ENCODE data around the gene FSTL4.

The FSTL4 gene

GRCh38 chr5:133227897-133228296, 384.4 kb downstream of the FSTL4 start:
- TF ChIP-seq CTCF (IDR thresholded peaks at IDR 0.05; ENCODE audit: borderline replicate concordance, extremely low read depth, low read length, poor library complexity, severe bottlenecking), result no peak
- TF ChIP-seq EZH2 (IDR thresholded peaks at IDR 0.05; ENCODE audit: borderline replicate concordance, low read depth, low read length, severe bottlenecking), result no peak
- Histone ChIP-seq H3K36me3 (ENCODE audit: insufficient read depth, low read length) (no peaks in the 10 kb centered on the region), H3K9ac (ENCODE audit: low read depth, low read length) (no peak overlapping the region), H3K4me1 (ENCODE audit: insufficient read depth, low read length) (no peaks in the 10 kb centered on the region), H4K20me1 (ENCODE audit: insufficient read depth, low read length) (no peaks in the 10 kb centered on the region), H2AFZ (ENCODE audit: low read depth, low read length) (no peak overlapping the region), H3K4me3 (ENCODE audit: low read depth in 1 of 2, low read length in 2 of 2) (no peak overlapping the region), H3K27ac (ENCODE audit: low read length) (no peak overlapping the region), H3K9me3 (ENCODE audit: insufficient read depth, low read length, severe bottlenecking) (no peaks in the 10 kb centered on the region), H3K27me3 (ENCODE audit: insufficient read depth, low read length, poor library complexity) (no peaks in the 10 kb centered on the region), H3K4me2 (ENCODE audit: insufficient read depth, low read length) (no peak overlapping the region), H3K79me2 (ENCODE audit: insufficient read depth, low read length) (no peaks in the 10 kb centered on the region)
- DNase-seq (no peak), ATAC-seq (ENCODE audit: insufficient read depth, low read depth) (no peak)

- Histone ChIP-seq H3K4me1 (ENCODE audit: insufficient read depth, low read length) (no peaks in the 10 kb centered on the region), H2AFZ (ENCODE audit: low read depth, low read length) (no peak overlapping the region), H3K4me2 (ENCODE audit: insufficient read depth, low read length) (no peak overlapping the region), H3K79me2 (ENCODE audit: insufficient read depth, low read length) (no peaks in the 10 kb centered on the region), H3K36me3 (ENCODE audit: insufficient read depth, low read length) (no peaks in the 10 kb centered on the region), H4K20me1 (ENCODE audit: insufficient read depth, low read length) (no peaks in the 10 kb centered on the region), H3K9me3 (ENCODE audit: insufficient read depth, low read length, severe bottlenecking) (no peaks in the 10 kb centered on the region), H3K27ac (ENCODE audit: low read length) (no peak overlapping the region), H3K27me3 (ENCODE audit: insufficient read depth, low read length, poor library complexity) (no peaks in the 10 kb centered on the region), H3K9ac (ENCODE audit: low read depth, low read length) (no peak overlapping the region), H3K4me3 (ENCODE audit: low read depth in 1 of 2, low read length in 2 of 2) (no peak overlapping the region)
- ATAC-seq (ENCODE audit: insufficient read depth, low read depth) (no peak), DNase-seq (no peak)
- TF ChIP-seq CTCF (IDR thresholded peaks at IDR 0.05; ENCODE audit: borderline replicate concordance, extremely low read depth, low read length, poor library complexity, severe bottlenecking), result no peak
- TF ChIP-seq EZH2 (IDR thresholded peaks at IDR 0.05; ENCODE audit: borderline replicate concordance, low read depth, low read length, severe bottlenecking), result no peak
Observed at GRCh38 chr5:133227082-133227481, 385.3 kb downstream of the FSTL4 start.

GRCh38 chr5:133226186-133226585, 386.2 kb downstream of the FSTL4 start:
- TF ChIP-seq EZH2 (IDR thresholded peaks at IDR 0.05; ENCODE audit: borderline replicate concordance, low read depth, low read length, severe bottlenecking) (no peak), CTCF (IDR thresholded peaks at IDR 0.05; ENCODE audit: borderline replicate concordance, extremely low read depth, low read length, poor library complexity, severe bottlenecking) (no peak)
- no peak overlapping the region for H3K27ac ChIP-seq (ENCODE audit: low read length)

GRCh38 chr5:133225671-133226152, 386.6 kb downstream of the FSTL4 start:
- Histone ChIP-seq H4K20me1 (ENCODE audit: insufficient read depth, low read length) (no peaks in the 10 kb centered on the region), H3K79me2 (ENCODE audit: insufficient read depth, low read length) (no peaks in the 10 kb centered on the region), H3K9me3 (ENCODE audit: insufficient read depth, low read length, severe bottlenecking) (no peaks in the 10 kb centered on the region), H3K27me3 (ENCODE audit: insufficient read depth, low read length, poor library complexity) (no peaks in the 10 kb centered on the region), H3K4me2 (ENCODE audit: insufficient read depth, low read length) (no peak overlapping the region), H3K4me1 (ENCODE audit: insufficient read depth, low read length) (no peaks in the 10 kb centered on the region), H3K27ac (ENCODE audit: low read length) (no peak overlapping the region), H3K9ac (ENCODE audit: low read depth, low read length) (no peak overlapping the region), H3K4me3 (ENCODE audit: low read depth in 1 of 2, low read length in 2 of 2) (no peak overlapping the region), H2AFZ (ENCODE audit: low read depth, low read length) (no peak overlapping the region), H3K36me3 (ENCODE audit: insufficient read depth, low read length) (no peaks in the 10 kb centered on the region)
- DNase-seq, result no peak
- ATAC-seq (ENCODE audit: insufficient read depth, low read depth), result no peak
- TF ChIP-seq EZH2 (IDR thresholded peaks at IDR 0.05; ENCODE audit: borderline replicate concordance, low read depth, low read length, severe bottlenecking) (no peak), CTCF (IDR thresholded peaks at IDR 0.05; ENCODE audit: borderline replicate concordance, extremely low read depth, low read length, poor library complexity, severe bottlenecking) (no peak)

More at GRCh38 chr5:133226186-133226585, 386.2 kb downstream of the FSTL4 start:
- Histone ChIP-seq H4K20me1 (ENCODE audit: insufficient read depth, low read length) (no peaks in the 10 kb centered on the region), H3K79me2 (ENCODE audit: insufficient read depth, low read length) (no peaks in the 10 kb centered on the region), H3K27me3 (ENCODE audit: insufficient read depth, low read length, poor library complexity) (no peaks in the 10 kb centered on the region), H3K36me3 (ENCODE audit: insufficient read depth, low read length) (no peaks in the 10 kb centered on the region), H3K4me3 (ENCODE audit: low read depth in 1 of 2, low read length in 2 of 2) (no peak overlapping the region), H3K9me3 (ENCODE audit: insufficient read depth, low read length, severe bottlenecking) (no peaks in the 10 kb centered on the region), H3K4me2 (ENCODE audit: insufficient read depth, low read length) (no peak overlapping the region), H3K9ac (ENCODE audit: low read depth, low read length) (no peak overlapping the region), H3K4me1 (ENCODE audit: insufficient read depth, low read length) (no peaks in the 10 kb centered on the region), H2AFZ (ENCODE audit: low read depth, low read length) (no peak overlapping the region)
- ATAC-seq (ENCODE audit: insufficient read depth, low read depth) (no peak), DNase-seq (no peak)
